ENCODE measurements around the gene GRIK4. TPM values are rescaled to one million over a fixed set of nuclear protein-coding genes. Genes with fewer than 3 reads are reported as not detected.

Gene GRIK4
- total RNA-seq, 1 experiment from 2014 or later: 3.3 TPM

DNA sequence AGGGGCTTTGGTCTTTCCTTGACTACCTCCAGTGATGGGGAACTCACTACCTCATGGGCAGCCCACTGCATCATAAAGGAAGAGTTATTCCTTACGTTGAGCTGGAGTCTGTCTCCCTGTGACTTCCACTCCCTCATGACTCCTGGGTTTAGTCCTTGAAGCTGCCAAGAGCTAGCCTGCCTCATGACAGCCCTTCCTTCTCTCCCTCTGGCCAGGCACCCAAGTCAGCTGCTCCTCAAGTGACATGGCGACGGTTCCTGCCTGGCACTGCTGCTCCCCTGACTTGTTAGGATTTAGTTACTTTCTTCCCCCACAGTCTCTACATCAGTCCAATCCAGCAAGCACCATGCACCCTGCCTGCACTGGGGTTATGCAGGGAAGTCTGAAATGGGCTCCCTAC is 316.3 kb downstream of the GRIK4 start:
- TF ChIP-seq ETV6 (CRISPR knock-in tag; IDR thresholded peaks at IDR 0.05) (no peak), RELA (CRISPR knock-in tag; IDR thresholded peaks at IDR 0.05; ENCODE audit: borderline replicate concordance) (no peak), HMGA2 (CRISPR knock-in tag; IDR thresholded peaks at IDR 0.05) (no peak), ELF4 (CRISPR knock-in tag; IDR thresholded peaks at IDR 0.05; ENCODE audit: low read depth) (no peak), ZNF416 (CRISPR knock-in tag; IDR thresholded peaks at IDR 0.05) (no peak), NR2C2 (CRISPR knock-in tag; IDR thresholded peaks at IDR 0.05) (no peak), NFATC4 (CRISPR knock-in tag; IDR thresholded peaks at IDR 0.05) (no peak), CREM (CRISPR knock-in tag; IDR thresholded peaks at IDR 0.05) (no peak), PRRX2 (CRISPR knock-in tag; IDR thresholded peaks at IDR 0.05) (no peak), CBFB (CRISPR knock-in tag; IDR thresholded peaks at IDR 0.05; ENCODE audit: low read depth) (no peak), FOXJ3 (CRISPR knock-in tag; IDR thresholded peaks at IDR 0.05; ENCODE audit: borderline replicate concordance) (no peak), ZBTB21 (CRISPR knock-in tag; IDR thresholded peaks at IDR 0.05; ENCODE audit: borderline replicate concordance) (no peak)
- TF ChIP-seq, protein P1, sequence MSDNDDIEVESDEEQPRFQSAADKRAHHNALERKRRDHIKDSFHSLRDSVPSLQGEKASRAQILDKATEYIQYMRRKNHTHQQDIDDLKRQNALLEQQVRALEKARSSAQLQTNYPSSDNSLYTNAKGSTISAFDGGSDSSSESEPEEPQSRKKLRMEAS (CRISPR knock-in tag; IDR thresholded peaks at IDR 0.05): no peak
- TF ChIP-seq, protein P2, sequence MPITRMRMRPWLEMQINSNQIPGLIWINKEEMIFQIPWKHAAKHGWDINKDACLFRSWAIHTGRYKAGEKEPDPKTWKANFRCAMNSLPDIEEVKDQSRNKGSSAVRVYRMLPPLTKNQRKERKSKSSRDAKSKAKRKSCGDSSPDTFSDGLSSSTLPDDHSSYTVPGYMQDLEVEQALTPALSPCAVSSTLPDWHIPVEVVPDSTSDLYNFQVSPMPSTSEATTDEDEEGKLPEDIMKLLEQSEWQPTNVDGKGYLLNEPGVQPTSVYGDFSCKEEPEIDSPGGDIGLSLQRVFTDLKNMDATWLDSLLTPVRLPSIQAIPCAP (CRISPR knock-in tag; IDR thresholded peaks at IDR 0.05): no peak
- TF ChIP-seq, protein P3, sequence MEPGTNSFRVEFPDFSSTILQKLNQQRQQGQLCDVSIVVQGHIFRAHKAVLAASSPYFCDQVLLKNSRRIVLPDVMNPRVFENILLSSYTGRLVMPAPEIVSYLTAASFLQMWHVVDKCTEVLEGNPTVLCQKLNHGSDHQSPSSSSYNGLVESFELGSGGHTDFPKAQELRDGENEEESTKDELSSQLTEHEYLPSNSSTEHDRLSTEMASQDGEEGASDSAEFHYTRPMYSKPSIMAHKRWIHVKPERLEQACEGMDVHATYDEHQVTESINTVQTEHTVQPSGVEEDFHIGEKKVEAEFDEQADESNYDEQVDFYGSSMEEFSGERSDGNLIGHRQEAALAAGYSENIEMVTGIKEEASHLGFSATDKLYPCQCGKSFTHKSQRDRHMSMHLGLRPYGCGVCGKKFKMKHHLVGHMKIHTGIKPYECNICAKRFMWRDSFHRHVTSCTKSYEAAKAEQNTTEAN (CRISPR knock-in tag; IDR thresholded peaks at IDR 0.05): no peak
- TF ChIP-seq, protein P4, sequence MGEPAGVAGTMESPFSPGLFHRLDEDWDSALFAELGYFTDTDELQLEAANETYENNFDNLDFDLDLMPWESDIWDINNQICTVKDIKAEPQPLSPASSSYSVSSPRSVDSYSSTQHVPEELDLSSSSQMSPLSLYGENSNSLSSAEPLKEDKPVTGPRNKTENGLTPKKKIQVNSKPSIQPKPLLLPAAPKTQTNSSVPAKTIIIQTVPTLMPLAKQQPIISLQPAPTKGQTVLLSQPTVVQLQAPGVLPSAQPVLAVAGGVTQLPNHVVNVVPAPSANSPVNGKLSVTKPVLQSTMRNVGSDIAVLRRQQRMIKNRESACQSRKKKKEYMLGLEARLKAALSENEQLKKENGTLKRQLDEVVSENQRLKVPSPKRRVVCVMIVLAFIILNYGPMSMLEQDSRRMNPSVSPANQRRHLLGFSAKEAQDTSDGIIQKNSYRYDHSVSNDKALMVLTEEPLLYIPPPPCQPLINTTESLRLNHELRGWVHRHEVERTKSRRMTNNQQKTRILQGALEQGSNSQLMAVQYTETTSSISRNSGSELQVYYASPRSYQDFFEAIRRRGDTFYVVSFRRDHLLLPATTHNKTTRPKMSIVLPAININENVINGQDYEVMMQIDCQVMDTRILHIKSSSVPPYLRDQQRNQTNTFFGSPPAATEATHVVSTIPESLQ (CRISPR knock-in tag; IDR thresholded peaks at IDR 0.05): no peak

DNA sequence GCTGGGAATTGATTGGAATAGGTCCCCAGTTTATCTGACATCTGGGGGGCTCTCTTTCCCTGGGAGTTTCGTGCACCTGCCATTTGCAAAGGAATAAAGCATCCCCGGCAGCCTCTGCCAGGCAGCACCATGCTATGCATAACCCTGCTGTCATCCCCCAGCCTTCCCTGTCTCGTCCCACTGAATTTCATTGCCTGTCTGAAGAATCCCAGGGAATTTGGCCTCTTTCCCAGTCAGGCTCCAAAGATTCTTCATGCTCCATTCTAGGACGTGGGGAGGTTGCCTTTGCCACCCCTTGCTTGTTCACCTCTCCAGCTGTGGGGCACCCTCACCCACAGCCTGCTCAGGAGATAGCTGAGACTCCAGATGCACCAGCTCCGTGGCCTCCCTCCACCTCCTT is 317.3 kb downstream of the GRIK4 start:
- no peak for DNase-seq (ENCODE audit: low spot score)
- Mint-ChIP-seq H3K27me3 (ENCODE audit: low read depth) (no peaks in the 10 kb centered on the region), H3K36me3 (no peaks in the 10 kb centered on the region), H3K4me3 (no peak overlapping the region), H3K9me3 (no peaks in the 10 kb centered on the region), H3K27ac (no peak overlapping the region), H3K4me1 (peaks cover 6% of the 10 kb centered on the region)
- ATAC-seq: no peak
- ChIA-PET CTCF (interaction anchor here (1.4 kb wide), 1 partner anchor 27 kb away, joined by 4 read pairs; no protein-coding TSS in a partner anchor), POLR2A (no interaction called here)
- no peak for TF ChIP-seq ZNF263 (CRISPR knock-in tag; IDR thresholded peaks at IDR 0.05; ENCODE audit: low read depth)
- TF ChIP-seq ELF4 (CRISPR knock-in tag; IDR thresholded peaks at IDR 0.05; ENCODE audit: low read depth): no peak
- TF ChIP-seq FOXK1 (CRISPR knock-in tag; IDR thresholded peaks at IDR 0.05): no peak
- TF ChIP-seq, protein P5, sequence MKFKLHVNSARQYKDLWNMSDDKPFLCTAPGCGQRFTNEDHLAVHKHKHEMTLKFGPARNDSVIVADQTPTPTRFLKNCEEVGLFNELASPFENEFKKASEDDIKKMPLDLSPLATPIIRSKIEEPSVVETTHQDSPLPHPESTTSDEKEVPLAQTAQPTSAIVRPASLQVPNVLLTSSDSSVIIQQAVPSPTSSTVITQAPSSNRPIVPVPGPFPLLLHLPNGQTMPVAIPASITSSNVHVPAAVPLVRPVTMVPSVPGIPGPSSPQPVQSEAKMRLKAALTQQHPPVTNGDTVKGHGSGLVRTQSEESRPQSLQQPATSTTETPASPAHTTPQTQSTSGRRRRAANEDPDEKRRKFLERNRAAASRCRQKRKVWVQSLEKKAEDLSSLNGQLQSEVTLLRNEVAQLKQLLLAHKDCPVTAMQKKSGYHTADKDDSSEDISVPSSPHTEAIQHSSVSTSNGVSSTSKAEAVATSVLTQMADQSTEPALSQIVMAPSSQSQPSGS (CRISPR knock-in tag; IDR thresholded peaks at IDR 0.05; ENCODE audit: borderline replicate concordance, low read depth): no peak
- TF ChIP-seq CBFB (CRISPR knock-in tag; IDR thresholded peaks at IDR 0.05; ENCODE audit: low read depth): no peak
- TF ChIP-seq GABPB1 (CRISPR knock-in tag; IDR thresholded peaks at IDR 0.05): no peak

More for the DNA sequence above, 316.3 kb downstream of the GRIK4 start:
- Mint-ChIP-seq H3K27me3 (ENCODE audit: low read depth) (no peaks in the 10 kb centered on the region), H3K27ac (no peak overlapping the region), H3K36me3 (no peaks in the 10 kb centered on the region), H3K4me1 (peaks cover 3% of the 10 kb centered on the region), H3K4me3 (no peak overlapping the region), H3K9me3 (no peaks in the 10 kb centered on the region)
- ChIA-PET POLR2A (no interaction called here), CTCF (no interaction called here)
- no peak for DNase-seq (ENCODE audit: low spot score)
- no peak for ATAC-seq

All from WTC11 (cell line).